Peyer's patch (tissue), 4 donors: ENCODE results near the gene POLR1A. TPM values are rescaled to one million over a fixed set of nuclear protein-coding genes. Genes with fewer than 3 reads are reported as not detected.

Experiments used
- DNase-seq, 3 donors: peaks; one replicate each; pipeline ENCODE4 v3.0.0-alpha.2; 2017 to 2019
- H3K27ac ChIP-seq, 4 donors: fragments of 200-600 bp; sonication (generic); one replicate each; pipeline ENCODE4 v1.5.1; 2016 to 2019
- H3K27me3 ChIP-seq, 2 donors: fragments of 200-600 bp; sonication (generic); one replicate each; pipeline ENCODE4 v1.5.1; 2019
- H3K36me3 ChIP-seq, 3 donors: fragments of 200-600 bp; sonication (generic); one replicate each; pipeline ENCODE4 v1.5.1; 2016 to 2019
- H3K4me1 ChIP-seq, 4 donors: fragments of 200-600 bp; sonication (generic); one replicate each; pipeline ENCODE4 v1.5.1; 2016 to 2019
- H3K4me3 ChIP-seq, 4 donors: fragments of 200-600 bp; sonication (generic); 1 replicate in 3 of 4; 2 replicates in 1 of 4; pipeline ENCODE4 v1.5.1; 2016 to 2019; ENCODE audit warnings: mild to moderate bottlenecking in 1 of 4
- H3K9me3 ChIP-seq, 4 donors: fragments of 200-600 bp; sonication (generic); one replicate each; pipeline ENCODE4 v1.5.1; 2016 to 2019; ENCODE audit warnings: mild to moderate bottlenecking in 1 of 4
- CTCF ChIP-seq, 6 experiments: fragments of 450-650 bp in 4 of 6; fragments of 200-600 bp in 2 of 6; sonication (generic) in 1 of 6; IDR thresholded peaks; one replicate each; pipeline ENCODE4 v1.5.1; 2017 to 2019; ENCODE audit warnings: antibody characterized with exemption in 6 of 6, mild to moderate bottlenecking in 3 of 6, moderate library complexity in 1 of 6
- POLR2A ChIP-seq, 2 donors: fragments of 450-650 bp; IDR thresholded peaks; one replicate each; pipeline ENCODE4 v1.5.1; 2017; ENCODE audit warnings: antibody characterized with exemption in 2 of 2, mild to moderate bottlenecking in 2 of 2, moderate library complexity in 2 of 2
- total RNA-seq, 4 donors: library from RNA; depleted of rRNA; stranded (reverse); fragments of >200 nt; gene quantifications; one replicate each; pipeline ENCODE4 v1.1.0, GENCODE V29; 2016

POLR1A gene
- total RNA-seq, 4 donors from 2014 or later, result 9.1 to 27.2 (median 15.4) TPM

- TF ChIP-seq CTCF (IDR thresholded peaks at IDR 0.05), result no peak
- TF ChIP-seq POLR2A (IDR thresholded peaks at IDR 0.05), result no peak
- Histone ChIP-seq H3K4me1 (peaks cover 0 to 9% (median 0%) of the 10 kb centered on the region in 4 donors), H3K27ac (no peak overlapping the region), H3K9me3 (no peaks in the 10 kb centered on the region), H3K4me3 (no peak overlapping the region), H3K27me3 (no peaks in the 10 kb centered on the region), H3K36me3 (no peaks in the 10 kb centered on the region)
- DNase-seq, result no peak
These were observed 116.3 kb downstream of the POLR1A start for GRCh38 chr2:85989288-85989865.

GRCh38 chr2:85988914-85989270 lies 116.8 kb downstream of the POLR1A start:
- peak in 1 of 3 donors; percentile 34 for DNase-seq
- H3K27me3 ChIP-seq, result no peaks in the 10 kb centered on the region
- peaks cover 0 to 4% (median 0%) of the 10 kb centered on the region in 4 donors for H3K4me1 ChIP-seq
- TF ChIP-seq CTCF (IDR thresholded peaks at IDR 0.05) (no peak), POLR2A (IDR thresholded peaks at IDR 0.05) (no peak)
- H3K27ac ChIP-seq, result peak overlapping the region in 2 of 4 donors; percentile 25 to 48
- no peak overlapping the region for H3K4me3 ChIP-seq
- H3K9me3 ChIP-seq, result no peaks in the 10 kb centered on the region
- no peaks in the 10 kb centered on the region for H3K36me3 ChIP-seq

- Histone ChIP-seq H3K27ac (peak overlapping the region in 2 of 4 donors; percentile 25 to 48), H3K4me1 (no peaks in the 10 kb centered on the region), H3K27me3 (no peaks in the 10 kb centered on the region), H3K4me3 (no peak overlapping the region), H3K9me3 (no peaks in the 10 kb centered on the region), H3K36me3 (no peaks in the 10 kb centered on the region)
- DNase-seq, result peak in 1 of 3 donors; percentile 46
- no peak for TF ChIP-seq CTCF (IDR thresholded peaks at IDR 0.05)
These were observed 117.3 kb downstream of the POLR1A start for GRCh38 chr2:85988175-85988913.

GRCh38 chr2:85987266-85988174 lies 118.2 kb downstream of the POLR1A start:
- H3K4me3 ChIP-seq, result no peak overlapping the region
- no peaks in the 10 kb centered on the region for H3K27me3 ChIP-seq
- H3K9me3 ChIP-seq, result no peaks in the 10 kb centered on the region
- peak overlapping the region in 3 of 4 donors; percentile 36 to 65 (median 46) for H3K27ac ChIP-seq
- TF ChIP-seq CTCF (IDR thresholded peaks at IDR 0.05) (no peak), POLR2A (IDR thresholded peaks at IDR 0.05) (no peak)
- H3K36me3 ChIP-seq, result no peaks in the 10 kb centered on the region
- peak in 1 of 3 donors; percentile 41 for DNase-seq
- H3K4me1 ChIP-seq, result no peaks in the 10 kb centered on the region

- no peak for TF ChIP-seq POLR2A (IDR thresholded peaks at IDR 0.05)
- no peak for TF ChIP-seq CTCF (IDR thresholded peaks at IDR 0.05)
- H3K27ac ChIP-seq, result no peak overlapping the region
- H3K9me3 ChIP-seq, result no peaks in the 10 kb centered on the region
- H3K27me3 ChIP-seq, result no peaks in the 10 kb centered on the region
- DNase-seq, result no peak
- no peak overlapping the region for H3K4me3 ChIP-seq
- no peaks in the 10 kb centered on the region for H3K4me1 ChIP-seq
- no peaks in the 10 kb centered on the region for H3K36me3 ChIP-seq
These were observed 119.6 kb downstream of the POLR1A start for GRCh38 chr2:85986121-85986520.
